Body of pancreas (tissue), 4 donors: ENCODE data around the gene ZNF20. TPM values are rescaled to one million over a fixed set of nuclear protein-coding genes. Genes with fewer than 3 reads are reported as not detected.
"Not testable (repeated sequence)": the region's sequence is repeated elsewhere in the genome, so short reads cannot be mapped to it uniquely, and the experiment has no call there.

Experiments used
- ATAC-seq: fragments of 150-250 bp; one replicate; pipeline ENCODE4 v1.9.1; 2016
- DNase-seq, 4 donors: peaks; one replicate each; pipeline ENCODE4 v3.0.0-alpha.2; 2019
- H3K27ac ChIP-seq, 4 donors: fragments of 200-600 bp; sonication (generic); 1 replicate in 3 of 4; 2 replicates in 1 of 4; pipeline versions ENCODE4 v1.5.1 to v1.6.1; 2016 to 2019; ENCODE audit warnings: mild to moderate bottlenecking in 1 of 4, mixed read lengths in 1 of 4, moderate library complexity in 1 of 4
- H3K27me3 ChIP-seq, 2 donors: fragments of 200-600 bp; sonication (generic); one replicate each; pipeline ENCODE4 v1.6.0; 2016; ENCODE audit warnings: mild to moderate bottlenecking in 1 of 2
- H3K36me3 ChIP-seq, 2 donors: fragments of 200-600 bp; sonication (generic); replicated peaks in 1 of 2; 2 replicates each; pipeline ENCODE4 v1.5.1; 2016; ENCODE audit warnings: low read depth in 2 of 2; ENCODE audit not compliant: insufficient read depth in 1 of 2
- H3K4me1 ChIP-seq: fragments of 200-600 bp; sonication (generic); one replicate; pipeline ENCODE4 v1.6.0; 2016
- H3K4me3 ChIP-seq, 2 donors: fragments of 200-600 bp; sonication (generic); 1 replicate in 1 of 2; 2 replicates in 1 of 2; pipeline ENCODE4 v1.5.1; 2016 to 2019
- H3K9me3 ChIP-seq, 3 donors: fragments of 200-600 bp; sonication (generic); 1 replicate in 2 of 3; 2 replicates in 1 of 3; pipeline ENCODE4 v1.5.1; 2016
- POLR2A ChIP-seq, 3 donors: fragments of 450-650 bp; IDR thresholded peaks; one replicate each; pipeline ENCODE4 v1.6.1; 2016; ENCODE audit warnings: antibody characterized with exemption in 3 of 3, mild to moderate bottlenecking in 2 of 3
- WGBS, 2 donors: methylation state at CpG; one replicate each; pipeline ENCODE4 v1.1.5; 2017; 5-methylcytosine and 5-hydroxymethylcytosine counted together
- intact Hi-C: fragments of 100-400 bp; cut with DNase I; formaldehyde crosslinking; loops from one replicate; pipeline ENCODE4 v1.15.1; 2023
- total RNA-seq, 2 donors: library from RNA; depleted of rRNA; stranded (reverse); fragments of >200 nt; gene quantifications; one replicate each; pipeline ENCODE4 v1.1.0, GENCODE V29; 2016
- TF ChIP-seq, protein P1 (sequence below), 7 experiments: fragments of 450-650 bp in 4 of 7; fragments of 200-600 bp in 3 of 7; sonication (generic) in 3 of 7; IDR thresholded peaks; one replicate each; pipeline ENCODE4 v1.5.1; 2016 to 2019; ENCODE audit warnings: antibody characterized with exemption in 7 of 7

Gene ZNF20
- total RNA-seq, 2 donors from 2014 or later: 0.66 to 4.9 TPM

DNA sequence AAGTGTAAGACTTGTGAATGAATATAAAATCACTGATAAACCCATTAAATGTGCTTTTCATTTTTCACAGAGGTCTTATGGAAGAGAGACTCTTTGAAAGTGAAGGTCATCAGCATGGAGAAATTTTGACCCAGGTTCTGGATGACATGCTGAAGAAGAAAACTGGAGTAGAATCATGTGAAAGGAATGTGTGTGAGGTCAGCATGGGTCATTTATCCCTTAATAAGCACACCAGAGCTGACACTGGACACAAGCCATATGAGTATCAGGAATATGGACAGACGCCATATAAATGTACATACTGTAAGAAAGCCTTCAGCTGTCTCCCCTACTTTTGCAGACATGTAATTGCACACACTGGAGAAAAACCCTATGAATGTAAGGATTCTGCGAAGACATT, 29.0 kb downstream of the ZNF20 start:
- H3K4me1 ChIP-seq: no peaks in the 10 kb centered on the region
- 46 to 47% methylated on average over 2 of the region's 2 CpGs for WGBS, 2 donors
- no peak overlapping the region for H3K27ac ChIP-seq
- TF ChIP-seq, protein P1, sequence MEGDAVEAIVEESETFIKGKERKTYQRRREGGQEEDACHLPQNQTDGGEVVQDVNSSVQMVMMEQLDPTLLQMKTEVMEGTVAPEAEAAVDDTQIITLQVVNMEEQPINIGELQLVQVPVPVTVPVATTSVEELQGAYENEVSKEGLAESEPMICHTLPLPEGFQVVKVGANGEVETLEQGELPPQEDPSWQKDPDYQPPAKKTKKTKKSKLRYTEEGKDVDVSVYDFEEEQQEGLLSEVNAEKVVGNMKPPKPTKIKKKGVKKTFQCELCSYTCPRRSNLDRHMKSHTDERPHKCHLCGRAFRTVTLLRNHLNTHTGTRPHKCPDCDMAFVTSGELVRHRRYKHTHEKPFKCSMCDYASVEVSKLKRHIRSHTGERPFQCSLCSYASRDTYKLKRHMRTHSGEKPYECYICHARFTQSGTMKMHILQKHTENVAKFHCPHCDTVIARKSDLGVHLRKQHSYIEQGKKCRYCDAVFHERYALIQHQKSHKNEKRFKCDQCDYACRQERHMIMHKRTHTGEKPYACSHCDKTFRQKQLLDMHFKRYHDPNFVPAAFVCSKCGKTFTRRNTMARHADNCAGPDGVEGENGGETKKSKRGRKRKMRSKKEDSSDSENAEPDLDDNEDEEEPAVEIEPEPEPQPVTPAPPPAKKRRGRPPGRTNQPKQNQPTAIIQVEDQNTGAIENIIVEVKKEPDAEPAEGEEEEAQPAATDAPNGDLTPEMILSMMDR (IDR thresholded peaks at IDR 0.05): no peak
- no peak for TF ChIP-seq POLR2A (IDR thresholded peaks at IDR 0.05)
- intact Hi-C loops: no loop called here
- no peaks in the 10 kb centered on the region for H3K9me3 ChIP-seq
- no peak for ATAC-seq
- no peak for DNase-seq
- H3K27me3 ChIP-seq: no peaks in the 10 kb centered on the region
- no peak overlapping the region for H3K4me3 ChIP-seq
- H3K36me3 ChIP-seq: no peaks in the 10 kb centered on the region

DNA sequence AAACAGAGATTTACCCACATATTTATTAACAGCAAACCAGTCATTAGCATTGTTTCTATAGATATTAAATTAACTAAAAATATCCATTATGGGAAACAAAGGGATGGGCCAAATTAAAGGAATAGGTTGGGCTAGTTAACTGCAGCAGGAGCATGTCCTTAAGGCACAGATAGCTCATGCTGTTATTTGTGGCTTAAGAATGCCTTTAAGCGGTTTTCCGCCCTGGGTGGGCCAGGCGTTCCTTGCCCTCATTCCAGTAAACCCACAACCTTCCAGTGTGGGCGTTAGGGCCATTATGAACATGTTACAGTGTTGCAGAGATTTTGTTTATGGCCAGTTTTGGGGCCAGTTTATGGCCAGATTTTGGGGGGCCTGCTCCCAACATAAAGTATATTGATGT, 36.2 kb downstream of the ZNF20 start:
- H3K4me1 ChIP-seq, H3K4me3 ChIP-seq, DNase-seq, ATAC-seq, H3K9me3 ChIP-seq, H3K27me3 ChIP-seq, H3K36me3 ChIP-seq, H3K27ac ChIP-seq, intact Hi-C loops: not testable (repeated sequence)
- 94 to 96% methylated on average over 4 of the region's 4 CpGs for WGBS, 2 donors

DNA sequence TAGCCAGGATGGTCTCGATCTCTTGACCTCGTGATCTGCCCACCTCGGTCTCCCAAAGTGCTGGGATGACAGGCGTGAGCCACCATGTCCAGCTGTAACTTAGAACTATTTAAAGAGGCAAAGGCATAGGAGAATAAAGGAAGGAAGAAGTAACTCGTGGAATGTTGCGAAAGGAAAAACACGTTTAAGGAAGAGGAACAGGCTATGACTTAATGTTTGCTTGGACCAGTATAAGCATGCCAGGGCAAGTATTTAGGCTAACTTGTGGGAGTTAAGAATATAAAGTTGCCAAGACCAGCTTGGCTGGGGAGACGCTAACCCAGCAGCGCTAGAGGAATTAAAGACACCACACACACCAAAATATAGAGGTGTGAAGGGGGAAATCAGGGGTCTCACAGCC, 42.1 kb downstream of the ZNF20 start:
- ATAC-seq (no peak), DNase-seq (no peak)

DNA sequence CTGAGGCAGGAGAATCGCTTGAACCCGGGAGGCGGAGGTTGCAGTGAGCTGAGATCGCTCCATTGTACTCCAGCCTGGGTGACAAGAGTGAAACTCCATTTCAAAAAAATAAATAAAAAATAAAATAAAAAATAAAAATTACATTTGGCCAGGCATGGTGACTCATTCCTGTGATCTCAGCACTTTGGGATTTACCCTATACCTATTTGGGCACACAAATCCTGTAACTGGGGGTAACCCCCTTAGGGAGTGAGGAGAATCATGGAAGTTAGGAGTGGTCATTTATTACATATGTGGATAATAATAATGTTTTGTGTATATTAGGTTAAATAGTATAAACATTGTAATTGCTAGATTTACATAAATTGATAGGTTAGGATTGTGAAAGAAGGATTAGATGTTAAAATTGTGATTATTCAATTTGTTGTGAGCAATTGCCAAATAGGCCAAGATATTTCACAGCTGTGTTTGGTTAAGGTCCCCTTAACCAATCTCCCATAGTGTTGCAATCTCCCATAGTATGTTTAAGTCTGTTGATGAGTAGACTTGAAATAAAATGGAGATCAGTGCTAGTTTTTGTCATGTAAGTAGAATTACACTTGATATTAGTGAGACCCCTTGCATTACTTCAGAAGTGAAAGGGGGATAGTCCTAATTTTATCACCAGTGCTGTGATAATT, 44.9 kb downstream of the ZNF20 start:
- peaks cover 5% of the 10 kb centered on the region for H3K4me1 ChIP-seq
- ATAC-seq (no peak), DNase-seq (no peak)
- H3K36me3 ChIP-seq: no peaks in the 10 kb centered on the region
- TF ChIP-seq POLR2A (IDR thresholded peaks at IDR 0.05): no peak
- TF ChIP-seq, protein P1 (IDR thresholded peaks at IDR 0.05): no peak
- no peaks in the 10 kb centered on the region for H3K9me3 ChIP-seq
- H3K27ac ChIP-seq: no peak overlapping the region
- intact Hi-C loops: no loop called here
- H3K4me3 ChIP-seq: no peak overlapping the region
- H3K27me3 ChIP-seq: no peaks in the 10 kb centered on the region
- 96 to 99% methylated on average over 4 of the region's 4 CpGs for WGBS, 2 donors

More for the DNA sequence above, 42.1 kb downstream of the ZNF20 start:
- TF ChIP-seq, protein P1 (IDR thresholded peaks at IDR 0.05): no peak
- TF ChIP-seq POLR2A (IDR thresholded peaks at IDR 0.05): no peak
- H3K27ac ChIP-seq: no peak overlapping the region
- no peaks in the 10 kb centered on the region for H3K9me3 ChIP-seq
- intact Hi-C loops: no loop called here
- no peaks in the 10 kb centered on the region for H3K27me3 ChIP-seq
- 94 to 98% methylated on average over 9 of the region's 9 CpGs for WGBS, 2 donors
- H3K4me1 ChIP-seq: no peaks in the 10 kb centered on the region
- H3K36me3 ChIP-seq: no peaks in the 10 kb centered on the region
- no peak overlapping the region for H3K4me3 ChIP-seq

DNA sequence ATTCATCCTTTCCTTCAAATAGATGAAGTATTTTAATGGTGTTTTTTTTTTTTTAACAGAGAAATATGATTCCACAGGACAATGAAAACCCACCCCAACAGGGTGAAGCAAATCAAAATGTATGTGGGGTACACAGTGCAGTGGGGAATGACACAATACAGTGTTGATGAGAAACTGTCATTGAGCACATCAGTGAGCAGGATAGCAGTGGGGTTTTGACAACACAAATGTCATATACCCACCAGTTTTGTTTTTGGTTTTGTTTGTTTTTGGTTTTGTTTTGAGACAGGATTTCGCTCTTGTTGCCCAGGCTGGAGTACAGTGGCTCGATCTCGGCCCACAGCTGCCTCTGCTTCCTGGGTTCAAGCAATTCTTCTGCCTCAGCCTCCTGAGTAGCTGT, 46.4 kb downstream of the ZNF20 start:
- intact Hi-C loops: no loop called here
- Histone ChIP-seq H3K27ac (no peak overlapping the region), H3K9me3 (no peaks in the 10 kb centered on the region), H3K4me1 (peaks cover 5% of the 10 kb centered on the region), H3K4me3 (no peak overlapping the region), H3K36me3 (no peaks in the 10 kb centered on the region), H3K27me3 (no peaks in the 10 kb centered on the region)
- TF ChIP-seq, protein P1 (IDR thresholded peaks at IDR 0.05): no peak
- TF ChIP-seq POLR2A (IDR thresholded peaks at IDR 0.05): no peak
- ATAC-seq: no peak
- DNase-seq: no peak
- WGBS, 2 donors: 98 to 100% methylated on average over 3 of the region's 3 CpGs
